ENCODE results near the gene MIDN. TPM values are rescaled to one million over a fixed set of nuclear protein-coding genes. Genes with fewer than 3 reads are reported as not detected.

Gene MIDN
- total RNA-seq, 1 donor from 2014 or later: 193 TPM

GRCh38 chr19:1264801-1265614 is 16.6 kb downstream of the MIDN start:
- Mint-ChIP-seq H3K27ac (peak overlapping the region; percentile 91), H3K36me3 (ENCODE audit: insufficient read depth) (peaks cover under 1% of the 10 kb centered on the region), H3K9me3 (ENCODE audit: low read depth) (no peaks in the 10 kb centered on the region), H3K4me1 (ENCODE audit: low read depth) (peaks cover 38% of the 10 kb centered on the region), H3K4me3 (ENCODE audit: low read depth) (peak overlapping the region; percentile 61), H3K27me3 (peaks cover 9% of the 10 kb centered on the region)
- no peak for DNase-seq (ENCODE audit: low spot score, unreplicated experiment)
- no peak for TF ChIP-seq CTCF (IDR thresholded peaks at IDR 0.05; ENCODE audit: unreplicated experiment)

- H3K27ac Mint-ChIP-seq: peak overlapping the region; percentile 91
These were observed 17.3 kb downstream of the MIDN start for GRCh38 chr19:1265615-1266128.

GRCh38 chr19:1266129-1266915 is 17.9 kb downstream of the MIDN start:
- no peaks in the 10 kb centered on the region for H3K9me3 Mint-ChIP-seq (ENCODE audit: low read depth)
- H3K36me3 Mint-ChIP-seq (ENCODE audit: insufficient read depth): peaks cover 8% of the 10 kb centered on the region
- H3K27ac Mint-ChIP-seq: peak overlapping the region; percentile 87
- no peak for DNase-seq (ENCODE audit: low spot score, unreplicated experiment)
- peaks cover 49% of the 10 kb centered on the region for H3K4me1 Mint-ChIP-seq (ENCODE audit: low read depth)
- peaks cover 9% of the 10 kb centered on the region for H3K27me3 Mint-ChIP-seq
- no peak for TF ChIP-seq CTCF (IDR thresholded peaks at IDR 0.05; ENCODE audit: unreplicated experiment)
- H3K4me3 Mint-ChIP-seq (ENCODE audit: low read depth): peak overlapping the region; percentile 48

More at GRCh38 chr19:1265615-1266128, 17.3 kb downstream of the MIDN start:
- no peak for TF ChIP-seq CTCF (IDR thresholded peaks at IDR 0.05; ENCODE audit: unreplicated experiment)
- no peak for DNase-seq (ENCODE audit: low spot score, unreplicated experiment)
- H3K36me3 Mint-ChIP-seq (ENCODE audit: insufficient read depth): peaks cover 4% of the 10 kb centered on the region
- H3K27me3 Mint-ChIP-seq: peaks cover 9% of the 10 kb centered on the region
- peak overlapping the region; percentile 48 for H3K4me3 Mint-ChIP-seq (ENCODE audit: low read depth)
- H3K9me3 Mint-ChIP-seq (ENCODE audit: low read depth): no peaks in the 10 kb centered on the region
- peaks cover 45% of the 10 kb centered on the region for H3K4me1 Mint-ChIP-seq (ENCODE audit: low read depth)

GRCh38 chr19:1266916-1267476 is 18.6 kb downstream of the MIDN start:
- peak overlapping the region; percentile 86 for H3K27ac Mint-ChIP-seq
- H3K9me3 Mint-ChIP-seq (ENCODE audit: low read depth): no peaks in the 10 kb centered on the region
- H3K27me3 Mint-ChIP-seq: peaks cover 9% of the 10 kb centered on the region
- DNase-seq (ENCODE audit: low spot score, unreplicated experiment): peak; percentile 82
- H3K4me1 Mint-ChIP-seq (ENCODE audit: low read depth): peaks cover 49% of the 10 kb centered on the region
- peak; percentile 99 for TF ChIP-seq CTCF (IDR thresholded peaks at IDR 0.05; ENCODE audit: unreplicated experiment)
- peaks cover 9% of the 10 kb centered on the region for H3K36me3 Mint-ChIP-seq (ENCODE audit: insufficient read depth)
- peak overlapping the region; percentile 3 for H3K4me3 Mint-ChIP-seq (ENCODE audit: low read depth)

All from progenitor cell of endocrine pancreas (in vitro differentiated cells).